Measurements from ENCODE around the gene C18orf32. TPM values are rescaled to one million over a fixed set of nuclear protein-coding genes. Genes with fewer than 3 reads are reported as not detected.

The C18orf32 gene
- total RNA-seq, 1 donor from 2014 or later = 48.6 TPM

- Mint-ChIP-seq H3K27ac (ENCODE audit: unreplicated experiment) (no peak overlapping the region), H3K4me1 (ENCODE audit: low read depth) (no peaks in the 10 kb centered on the region), H3K9me3 (ENCODE audit: low read depth) (peaks cover 16% of the 10 kb centered on the region), H3K4me3 (ENCODE audit: unreplicated experiment) (no peak overlapping the region), H3K36me3 (ENCODE audit: low read depth) (peaks cover 5% of the 10 kb centered on the region), H3K27me3 (ENCODE audit: low read depth) (no peaks in the 10 kb centered on the region)
- no peak for DNase-seq (ENCODE audit: low spot score)
- TF ChIP-seq CTCF (IDR thresholded peaks at IDR 0.05) = no peak
These were observed 43.2 kb downstream of the C18orf32 start for GRCh38 chr18:49443837-49444236.

GRCh38 chr18:49441338-49441938, 45.6 kb downstream of the C18orf32 start:
- no peak for DNase-seq (ENCODE audit: low spot score)
- TF ChIP-seq CTCF (IDR thresholded peaks at IDR 0.05) = no peak
- H3K4me3 Mint-ChIP-seq (ENCODE audit: unreplicated experiment) = no peak overlapping the region
- no peaks in the 10 kb centered on the region for H3K27me3 Mint-ChIP-seq (ENCODE audit: low read depth)
- H3K9me3 Mint-ChIP-seq (ENCODE audit: low read depth) = peaks cover 8% of the 10 kb centered on the region
- H3K36me3 Mint-ChIP-seq (ENCODE audit: low read depth) = no peaks in the 10 kb centered on the region
- H3K27ac Mint-ChIP-seq (ENCODE audit: unreplicated experiment) = no peak overlapping the region
- no peaks in the 10 kb centered on the region for H3K4me1 Mint-ChIP-seq (ENCODE audit: low read depth)

DNA sequence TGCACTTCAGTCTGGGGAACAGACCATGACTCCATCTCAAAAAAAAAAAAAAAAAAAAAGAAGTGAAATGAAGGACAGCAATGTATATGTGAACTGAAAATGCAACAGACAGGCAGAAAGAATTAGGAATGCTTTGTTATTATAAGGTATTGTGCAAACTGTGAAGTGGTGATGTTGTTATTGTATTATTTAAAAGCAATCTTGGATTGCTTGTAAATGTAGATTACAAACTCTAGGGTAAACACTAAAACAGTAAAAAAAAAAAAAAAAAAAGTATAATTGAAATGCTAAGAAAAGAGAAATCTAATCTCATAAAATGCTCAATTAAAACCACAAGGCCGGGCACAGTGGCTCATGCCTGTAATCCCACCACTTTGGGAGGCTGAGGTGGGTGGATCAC, 51.9 kb downstream of the C18orf32 start:
- Mint-ChIP-seq H3K27ac (ENCODE audit: unreplicated experiment) (no peak overlapping the region), H3K36me3 (ENCODE audit: low read depth) (no peaks in the 10 kb centered on the region), H3K9me3 (ENCODE audit: low read depth) (no peaks in the 10 kb centered on the region), H3K4me1 (ENCODE audit: low read depth) (peaks cover 7% of the 10 kb centered on the region), H3K4me3 (ENCODE audit: unreplicated experiment) (no peak overlapping the region), H3K27me3 (ENCODE audit: low read depth) (no peaks in the 10 kb centered on the region)
- TF ChIP-seq CTCF (IDR thresholded peaks at IDR 0.05) = no peak
- DNase-seq (ENCODE audit: low spot score) = no peak

- H3K27ac Mint-ChIP-seq (ENCODE audit: unreplicated experiment) = no peak overlapping the region
- no peak for DNase-seq (ENCODE audit: low spot score)
- no peaks in the 10 kb centered on the region for H3K27me3 Mint-ChIP-seq (ENCODE audit: low read depth)
- TF ChIP-seq CTCF (IDR thresholded peaks at IDR 0.05) = no peak
- H3K4me1 Mint-ChIP-seq (ENCODE audit: low read depth) = peaks cover 7% of the 10 kb centered on the region
- no peaks in the 10 kb centered on the region for H3K9me3 Mint-ChIP-seq (ENCODE audit: low read depth)
- no peak overlapping the region for H3K4me3 Mint-ChIP-seq (ENCODE audit: unreplicated experiment)
- H3K36me3 Mint-ChIP-seq (ENCODE audit: low read depth) = peaks cover 4% of the 10 kb centered on the region
These were observed 54.4 kb downstream of the C18orf32 start for GRCh38 chr18:49432602-49433001.

- no peak for TF ChIP-seq CTCF (IDR thresholded peaks at IDR 0.05)
- H3K4me3 Mint-ChIP-seq (ENCODE audit: unreplicated experiment) = no peak overlapping the region
- H3K27me3 Mint-ChIP-seq (ENCODE audit: low read depth) = no peaks in the 10 kb centered on the region
- no peak for DNase-seq (ENCODE audit: low spot score)
- no peaks in the 10 kb centered on the region for H3K9me3 Mint-ChIP-seq (ENCODE audit: low read depth)
- peaks cover 7% of the 10 kb centered on the region for H3K4me1 Mint-ChIP-seq (ENCODE audit: low read depth)
- no peak overlapping the region for H3K27ac Mint-ChIP-seq (ENCODE audit: unreplicated experiment)
- H3K36me3 Mint-ChIP-seq (ENCODE audit: low read depth) = peaks cover 6% of the 10 kb centered on the region
These were observed 55.7 kb downstream of the C18orf32 start for GRCh38 chr18:49431165-49431962.

Other genes starting within 250 kb of the C18orf32 start
- gene DYM, start 26.6 kb downstream of the C18orf32 start, total RNA-seq = 62.8 to 82.3 TPM (median 75.0 TPM) in 3 replicates
- 996 to 1,053 TPM (median 1,051 TPM) in 3 replicates for gene RPL17, start 5.2 kb upstream of the C18orf32 start, total RNA-seq
- 0.34 to 1.5 TPM (median 1.4 TPM) in 3 replicates for gene LIPG, start 74.8 kb upstream of the C18orf32 start, total RNA-seq